ENCODE results near the gene AKAP12.

GRCh38 chr6:151306269-151306783 is 66.6 kb downstream of the AKAP12 start:
- no peak for TF ChIP-seq POLR2A (IDR thresholded peaks at IDR 0.05)
- TF ChIP-seq, protein P1, sequence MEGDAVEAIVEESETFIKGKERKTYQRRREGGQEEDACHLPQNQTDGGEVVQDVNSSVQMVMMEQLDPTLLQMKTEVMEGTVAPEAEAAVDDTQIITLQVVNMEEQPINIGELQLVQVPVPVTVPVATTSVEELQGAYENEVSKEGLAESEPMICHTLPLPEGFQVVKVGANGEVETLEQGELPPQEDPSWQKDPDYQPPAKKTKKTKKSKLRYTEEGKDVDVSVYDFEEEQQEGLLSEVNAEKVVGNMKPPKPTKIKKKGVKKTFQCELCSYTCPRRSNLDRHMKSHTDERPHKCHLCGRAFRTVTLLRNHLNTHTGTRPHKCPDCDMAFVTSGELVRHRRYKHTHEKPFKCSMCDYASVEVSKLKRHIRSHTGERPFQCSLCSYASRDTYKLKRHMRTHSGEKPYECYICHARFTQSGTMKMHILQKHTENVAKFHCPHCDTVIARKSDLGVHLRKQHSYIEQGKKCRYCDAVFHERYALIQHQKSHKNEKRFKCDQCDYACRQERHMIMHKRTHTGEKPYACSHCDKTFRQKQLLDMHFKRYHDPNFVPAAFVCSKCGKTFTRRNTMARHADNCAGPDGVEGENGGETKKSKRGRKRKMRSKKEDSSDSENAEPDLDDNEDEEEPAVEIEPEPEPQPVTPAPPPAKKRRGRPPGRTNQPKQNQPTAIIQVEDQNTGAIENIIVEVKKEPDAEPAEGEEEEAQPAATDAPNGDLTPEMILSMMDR (IDR thresholded peaks at IDR 0.05), result no peak
